MM.1S (cell line): ENCODE measurements around the gene NUDT1.

Experiments
- DNase-seq: peaks from one replicate; pipeline ENCODE4 v3.0.0-alpha.2; 2015
- H2AFZ ChIP-seq: fragments of 300-600 bp; sonication (generic); 2 replicates; pipeline ENCODE4 v1.6.0; 2016; ENCODE audit warnings: antibody characterized with exemption, low read length
- H3F3A ChIP-seq: fragments of 300-600 bp; sonication (generic); 2 replicates; pipeline ENCODE4 v1.6.1; 2016; ENCODE audit warnings: mild to moderate bottlenecking, antibody characterized with exemption, low read length, moderate library complexity, mixed read lengths; ENCODE audit not compliant: insufficient read depth
- H3K27ac ChIP-seq: fragments of 300-600 bp; sonication (generic); 2 replicates; pipeline ENCODE4 v1.5.1; 2016; ENCODE audit warnings: mild to moderate bottlenecking, low read length
- H3K27me3 ChIP-seq: fragments of 300-600 bp; sonication (generic); replicated peaks from 2 replicates; pipeline ENCODE4 v1.6.0; 2016; ENCODE audit warnings: low read length; ENCODE audit not compliant: insufficient read depth
- H3K36me3 ChIP-seq: fragments of 300-600 bp; sonication (generic); replicated peaks from 2 replicates; pipeline ENCODE4 v1.6.1; 2016; ENCODE audit warnings: mild to moderate bottlenecking, low read length, mixed read lengths; ENCODE audit not compliant: insufficient read depth
- H3K4me1 ChIP-seq: fragments of 300-600 bp; sonication (generic); 2 replicates; pipeline ENCODE4 v1.6.1; 2016; ENCODE audit warnings: low read length, mixed read lengths
- H3K4me2 ChIP-seq: fragments of 300-600 bp; sonication (generic); 2 replicates; pipeline ENCODE4 v1.6.0; 2016; ENCODE audit warnings: low read depth, low read length
- H3K4me3 ChIP-seq: fragments of 300-600 bp; sonication (generic); 2 replicates; pipeline ENCODE4 v1.5.1; 2016; ENCODE audit warnings: low read length, mixed read lengths
- H3K79me2 ChIP-seq: fragments of 300-600 bp; sonication (generic); 2 replicates; pipeline ENCODE4 v1.6.1; 2016; ENCODE audit warnings: mixed run types, low read length, mixed read lengths
- H3K9ac ChIP-seq: fragments of 300-600 bp; sonication (generic); 2 replicates; pipeline ENCODE4 v1.6.1; 2016; ENCODE audit warnings: low read length, mixed read lengths
- H3K9me2 ChIP-seq: fragments of 300-600 bp; sonication (generic); replicated peaks from 2 replicates; pipeline ENCODE4 v1.6.1; 2016; ENCODE audit warnings: mild to moderate bottlenecking, low read length, mixed read lengths; ENCODE audit not compliant: insufficient read depth
- H3K9me3 ChIP-seq: fragments of 300-600 bp; sonication (generic); replicated peaks from 2 replicates; pipeline ENCODE4 v1.6.1; 2016; ENCODE audit warnings: mild to moderate bottlenecking, low read length, mixed read lengths; ENCODE audit not compliant: insufficient read depth
- H4K20me1 ChIP-seq: fragments of 300-600 bp; sonication (generic); 2 replicates; pipeline ENCODE4 v1.6.1; 2016; ENCODE audit warnings: mild to moderate bottlenecking, low read length, moderate library complexity, mixed read lengths; ENCODE audit not compliant: insufficient read depth
- CTCF ChIP-seq: fragments of 300-600 bp; sonication (generic); IDR thresholded peaks from 2 replicates; pipeline ENCODE4 v1.5.1; 2016; ENCODE audit warnings: antibody characterized with exemption, low read length, mixed read lengths
- EZH2 ChIP-seq: fragments of 300-600 bp; sonication (generic); optimal IDR thresholded peaks from 2 replicates; pipeline ENCODE3; 2017; ENCODE audit warnings: low read depth, mild to moderate bottlenecking, antibody characterized with exemption, low read length, mixed read lengths
- EZH2phosphoT487 ChIP-seq: fragments of 300-600 bp; sonication (generic); IDR thresholded peaks from 2 replicates; pipeline ENCODE4 v1.6.1; 2018; ENCODE audit warnings: antibody characterized with exemption, low read length

The NUDT1 gene

GRCh38 chr7:2224934-2225333 lies 17.1 kb upstream of the NUDT1 start:
- no peak for DNase-seq
- Histone ChIP-seq H3K27me3 (no peaks in the 10 kb centered on the region), H3K36me3 (no peaks in the 10 kb centered on the region), H3K9me3 (no peaks in the 10 kb centered on the region), H3F3A (no peaks in the 10 kb centered on the region), H3K9me2 (no peaks in the 10 kb centered on the region), H3K9ac (no peak overlapping the region), H3K4me2 (no peak overlapping the region), H2AFZ (no peak overlapping the region), H3K4me3 (no peak overlapping the region), H4K20me1 (no peaks in the 10 kb centered on the region), H3K4me1 (no peaks in the 10 kb centered on the region), H3K27ac (no peak overlapping the region), H3K79me2 (peaks cover 12% of the 10 kb centered on the region)
- TF ChIP-seq EZH2phosphoT487 (no peak), CTCF (no peak), EZH2 (no peak)

GRCh38 chr7:2225336-2225735 lies 16.7 kb upstream of the NUDT1 start:
- no peak for DNase-seq
- H3K9ac ChIP-seq, result no peak overlapping the region
- no peak for TF ChIP-seq CTCF
- TF ChIP-seq EZH2phosphoT487, result no peak
- no peak for TF ChIP-seq EZH2
- no peak overlapping the region for H3K4me3 ChIP-seq
- no peak overlapping the region for H2AFZ ChIP-seq
- H3K36me3 ChIP-seq, result no peaks in the 10 kb centered on the region
- H4K20me1 ChIP-seq, result no peaks in the 10 kb centered on the region
- no peaks in the 10 kb centered on the region for H3F3A ChIP-seq
- no peak overlapping the region for H3K27ac ChIP-seq
- H3K9me2 ChIP-seq, result no peaks in the 10 kb centered on the region
- no peaks in the 10 kb centered on the region for H3K27me3 ChIP-seq
- H3K4me1 ChIP-seq, result no peaks in the 10 kb centered on the region
- no peaks in the 10 kb centered on the region for H3K9me3 ChIP-seq
- H3K4me2 ChIP-seq, result no peak overlapping the region
- peaks cover 16% of the 10 kb centered on the region for H3K79me2 ChIP-seq

- Histone ChIP-seq H3K36me3 (no peaks in the 10 kb centered on the region), H3K4me3 (no peak overlapping the region), H3K27ac (no peak overlapping the region), H3K4me2 (no peak overlapping the region), H4K20me1 (no peaks in the 10 kb centered on the region), H3K9ac (no peak overlapping the region), H3K4me1 (no peaks in the 10 kb centered on the region), H3K9me3 (no peaks in the 10 kb centered on the region), H3K79me2 (peaks cover 21% of the 10 kb centered on the region), H3K27me3 (no peaks in the 10 kb centered on the region), H3K9me2 (no peaks in the 10 kb centered on the region), H3F3A (no peaks in the 10 kb centered on the region), H2AFZ (no peak overlapping the region)
- DNase-seq, result no peak
- TF ChIP-seq EZH2 (no peak), CTCF (no peak), EZH2phosphoT487 (no peak)
Observed at GRCh38 chr7:2225830-2226229, 16.2 kb upstream of the NUDT1 start.
